HG03025 (cell line): ENCODE measurements around the gene CFAP251.
"Not testable (repeated sequence)": the region's sequence is repeated elsewhere in the genome, so short reads cannot be mapped to it uniquely, and the experiment has no call there.

ENCODE experiments used
- ATAC-seq: cut with Tn5 transposase; IDR thresholded peaks from one replicate; pipeline ENCODE4 v1.9.1; 2021; ENCODE audit warnings: mild to moderate bottlenecking, moderate library complexity; ENCODE audit not compliant: unreplicated experiment, low FRiP score

CFAP251 gene

GRCh38 chr12:122022393-122023338 is 104.3 kb downstream of the CFAP251 start:
- no peak for ATAC-seq

- ATAC-seq, result no peak
Observed at GRCh38 chr12:122023339-122024131, 105.1 kb downstream of the CFAP251 start.

- ATAC-seq, result no peak
Observed at GRCh38 chr12:122024132-122024785, 105.9 kb downstream of the CFAP251 start.

- ATAC-seq, result no peak
Observed at GRCh38 chr12:122026706-122027333, 108.4 kb downstream of the CFAP251 start.

DNA sequence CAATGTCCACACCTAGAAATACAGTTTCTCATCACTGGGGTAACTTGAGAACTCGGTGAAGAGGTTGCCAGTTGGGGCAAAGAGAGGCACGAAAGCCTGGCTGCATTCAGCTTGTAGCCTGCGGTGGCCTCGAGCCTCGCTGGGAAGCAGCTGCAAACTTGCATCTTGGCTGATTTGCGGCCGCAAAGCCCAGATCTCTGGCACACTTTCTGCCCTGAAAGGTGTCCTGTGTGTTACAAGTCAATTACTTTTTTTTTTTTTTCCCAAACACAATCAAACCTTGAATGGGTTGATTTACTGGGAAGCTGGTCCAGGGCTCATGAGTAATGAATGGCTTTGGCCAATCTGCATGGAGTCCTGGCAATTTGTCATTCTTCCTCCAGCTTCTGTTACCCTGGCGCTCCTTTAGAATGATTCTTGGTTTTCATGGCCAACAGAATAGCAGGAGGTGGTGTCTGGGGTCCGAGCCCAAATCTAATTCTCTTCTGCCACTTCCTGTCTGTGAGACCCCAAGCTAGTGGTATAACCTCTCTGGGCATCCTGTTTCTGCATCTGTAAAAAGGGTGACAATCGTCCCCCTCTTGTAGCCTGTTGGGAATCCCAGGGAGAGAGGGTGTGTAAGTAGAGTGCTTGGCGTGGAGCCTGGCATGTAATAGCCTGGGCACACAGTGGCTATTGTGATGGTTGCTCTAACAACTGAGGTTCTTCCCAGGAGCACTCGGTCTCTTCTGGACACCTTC is 109.9 kb downstream of the CFAP251 start:
- ATAC-seq, result no peak

DNA sequence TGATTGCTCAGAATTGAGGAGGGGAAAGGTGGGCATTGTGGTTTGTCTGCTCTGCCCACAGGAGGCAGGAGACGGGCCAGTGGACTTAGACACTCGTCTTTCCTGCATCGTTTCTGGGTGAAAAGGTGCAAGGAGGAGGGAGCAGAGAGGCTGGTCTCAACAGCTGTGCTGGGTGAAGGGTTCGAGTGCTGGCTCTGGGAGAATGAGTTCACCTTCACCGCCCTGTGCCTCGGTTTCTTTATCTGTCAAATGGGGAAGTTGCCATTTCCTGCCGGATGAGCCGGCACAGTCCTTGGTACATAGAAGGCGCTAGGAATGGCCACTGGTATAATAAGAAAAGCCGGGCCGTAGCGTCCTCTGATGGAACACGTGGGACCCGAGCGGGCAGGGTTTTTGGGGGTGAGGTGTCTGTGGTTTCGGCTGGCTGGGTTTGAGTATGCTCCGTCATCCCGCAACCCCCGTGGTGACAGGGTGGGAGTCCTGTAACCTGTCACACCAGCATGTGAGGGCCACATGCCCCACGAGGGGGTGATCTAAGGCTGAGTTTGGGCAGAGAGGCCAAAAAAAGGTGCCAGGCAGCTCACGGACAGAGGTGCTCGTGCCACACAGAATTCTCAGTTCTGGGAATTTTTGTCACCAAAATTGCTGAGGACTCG is 110.6 kb downstream of the CFAP251 start:
- ATAC-seq, result no peak

DNA sequence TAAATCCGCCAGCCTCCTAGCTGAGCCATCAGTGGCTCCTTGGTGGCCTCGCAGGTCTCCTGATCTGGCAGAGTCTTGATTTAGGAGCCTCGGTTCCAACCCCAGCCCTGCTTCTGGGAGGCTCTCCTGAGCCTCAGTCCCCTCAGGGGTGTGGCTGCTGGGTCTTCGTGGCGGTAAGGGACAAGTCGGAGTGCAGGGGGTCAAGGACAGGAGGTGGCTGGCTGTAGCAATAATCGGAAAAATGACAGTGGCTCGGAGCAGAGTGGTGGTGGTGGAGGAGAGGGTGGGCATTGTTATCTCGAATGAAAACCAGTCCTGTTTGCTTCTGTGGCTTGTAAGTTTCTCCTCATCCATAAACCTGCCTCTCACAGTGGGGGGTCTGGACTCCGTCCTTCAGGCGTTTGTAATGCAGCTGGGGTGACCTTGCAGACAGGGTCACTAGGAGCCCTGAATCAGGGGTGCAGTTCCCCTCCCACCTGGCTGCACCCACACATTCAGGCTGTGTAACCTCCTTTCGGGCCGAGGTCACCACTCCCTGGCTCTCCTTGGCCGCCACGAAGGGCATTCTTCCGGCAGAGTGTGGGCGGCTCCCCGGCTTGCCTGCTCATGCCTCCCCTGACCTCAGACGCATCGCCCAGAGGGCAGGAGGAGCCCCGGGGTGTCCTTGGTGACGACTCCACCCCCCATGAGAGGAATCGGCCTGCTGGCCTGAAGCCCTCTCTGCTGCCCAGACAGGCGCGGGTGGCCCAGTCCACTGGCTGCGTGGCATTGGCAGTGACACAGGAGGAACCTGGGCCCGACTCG is 111.4 kb downstream of the CFAP251 start:
- ATAC-seq, result no peak

GRCh38 chr12:122030424-122031035 is 112.1 kb downstream of the CFAP251 start:
- no peak for ATAC-seq

DNA sequence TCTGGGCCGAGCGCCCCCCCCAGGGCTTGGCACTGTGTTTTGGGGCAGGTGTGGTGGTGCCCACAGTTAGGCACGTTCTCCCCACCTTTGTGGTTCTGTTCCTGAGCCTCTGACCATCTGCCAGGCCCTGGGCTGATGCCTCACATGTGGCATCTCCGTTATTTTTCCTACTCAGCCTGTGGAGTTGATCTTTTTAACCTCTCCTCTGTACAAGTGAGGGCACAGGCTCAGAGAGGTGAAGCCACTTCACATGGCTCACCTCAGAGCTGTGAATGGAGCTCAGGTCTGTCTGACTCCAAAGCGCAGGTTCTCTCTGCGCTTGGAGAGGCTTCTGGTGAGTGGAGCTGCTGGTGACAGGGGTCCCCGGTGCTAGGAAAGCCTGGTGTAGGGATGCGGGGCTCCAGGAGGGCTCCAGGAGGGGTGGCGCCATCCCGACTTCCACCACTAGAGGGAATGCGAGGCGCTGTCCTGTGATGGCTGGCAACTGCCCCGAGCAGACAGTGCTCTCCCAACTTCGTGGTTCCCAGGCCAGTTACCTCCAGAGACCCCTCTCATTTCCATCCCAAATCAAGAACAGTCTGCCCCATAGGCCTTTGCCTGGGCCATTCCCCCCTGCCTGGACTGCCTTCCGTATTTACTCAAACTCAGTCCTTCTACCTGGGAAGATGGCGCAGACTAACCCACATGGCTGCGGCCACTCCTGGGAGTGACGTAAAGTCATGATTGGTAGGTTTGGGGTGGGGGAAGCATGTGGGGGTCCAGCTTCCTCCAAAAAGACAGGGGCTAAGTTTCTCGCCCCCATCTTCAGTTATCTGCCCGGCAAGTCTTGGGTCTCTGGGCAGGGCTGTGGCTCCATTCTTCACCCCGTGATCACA is 113.2 kb downstream of the CFAP251 start:
- no peak for ATAC-seq

DNA sequence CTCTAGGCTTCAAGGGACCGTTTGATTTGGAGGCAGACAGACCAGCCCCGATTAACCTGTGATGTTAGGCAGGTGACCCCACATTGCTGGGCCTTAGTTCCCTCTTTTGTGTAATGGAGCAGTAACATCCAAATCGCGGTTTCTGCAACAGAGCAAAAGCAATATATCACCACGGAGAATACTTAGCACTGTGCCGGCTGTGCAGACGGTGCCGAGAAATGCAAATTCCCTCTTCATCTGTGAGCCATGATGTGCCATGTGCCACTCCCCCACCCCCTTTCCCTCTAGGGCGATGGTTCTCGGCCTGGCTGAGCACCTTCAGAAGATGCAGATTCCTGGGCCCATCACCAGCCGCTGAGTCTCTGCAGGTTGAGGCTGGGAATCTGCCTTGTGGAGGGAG is 114.2 kb downstream of the CFAP251 start:
- no peak for ATAC-seq

GRCh38 chr12:122035292-122035691 is 116.9 kb downstream of the CFAP251 start:
- no peak for ATAC-seq

GRCh38 chr12:122036153-122036552 is 117.8 kb downstream of the CFAP251 start:
- ATAC-seq, result no peak

DNA sequence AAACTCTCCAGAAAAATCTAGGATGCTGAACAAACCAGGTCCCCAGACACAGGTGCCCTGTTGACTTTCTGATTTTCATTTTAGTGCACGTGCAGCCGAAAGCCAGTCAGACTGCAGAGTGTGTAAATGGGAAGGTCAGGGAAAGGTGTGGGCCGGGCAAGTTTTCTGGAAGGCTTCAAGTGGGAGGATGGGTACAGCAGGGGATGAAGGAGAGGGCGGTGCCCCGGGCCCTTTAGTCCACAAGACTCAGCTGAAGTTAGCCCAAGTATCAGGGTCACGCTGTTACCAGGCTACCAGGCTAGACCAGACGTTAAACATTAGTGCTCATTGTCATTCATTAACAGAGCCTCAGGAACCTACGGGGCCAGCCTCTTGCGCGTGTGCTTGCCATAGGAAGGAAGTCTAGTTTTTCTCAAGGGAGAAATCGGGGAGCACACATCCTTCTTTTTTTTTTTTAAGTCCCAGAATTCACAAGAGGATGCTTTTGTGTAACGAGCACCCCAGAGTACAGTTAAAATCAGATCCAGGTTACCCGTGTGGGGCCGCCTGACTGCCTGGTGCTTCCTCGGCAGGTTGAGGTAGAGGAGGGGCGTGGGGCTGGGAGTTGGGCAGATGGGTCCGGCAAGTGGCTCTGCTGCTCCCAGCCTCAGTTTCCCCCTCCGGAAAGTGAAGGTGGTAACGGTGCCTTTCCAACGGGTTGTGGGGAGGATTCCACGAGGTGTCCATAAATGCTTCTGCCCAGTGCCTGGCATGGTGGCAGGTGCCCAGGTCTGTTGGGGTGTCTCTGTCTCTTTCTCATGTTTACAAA is 122.4 kb downstream of the CFAP251 start:
- ATAC-seq, result no peak

DNA sequence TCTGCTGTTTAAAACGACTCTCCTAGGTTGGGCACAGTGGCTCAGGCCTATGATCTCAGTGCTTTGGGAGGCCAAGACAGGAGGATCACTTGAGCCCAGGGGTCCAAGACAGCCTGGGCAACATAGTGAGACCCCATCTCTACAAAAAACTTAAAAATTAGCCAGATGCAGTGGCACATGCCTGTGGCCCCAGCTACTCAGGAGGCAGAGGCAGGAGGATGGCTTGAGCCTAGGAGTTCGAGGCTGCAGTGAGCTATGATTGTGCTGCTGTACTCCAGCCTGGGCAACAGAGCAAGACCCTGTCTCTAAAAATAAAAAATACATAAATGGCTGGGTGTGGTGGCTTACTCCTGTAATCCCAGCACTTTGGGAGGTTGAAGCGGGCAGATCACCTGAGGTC is 123.1 kb downstream of the CFAP251 start:
- ATAC-seq, result not testable (repeated sequence)

GRCh38 chr12:122042910-122043309 is 124.5 kb downstream of the CFAP251 start:
- ATAC-seq, result no peak

DNA sequence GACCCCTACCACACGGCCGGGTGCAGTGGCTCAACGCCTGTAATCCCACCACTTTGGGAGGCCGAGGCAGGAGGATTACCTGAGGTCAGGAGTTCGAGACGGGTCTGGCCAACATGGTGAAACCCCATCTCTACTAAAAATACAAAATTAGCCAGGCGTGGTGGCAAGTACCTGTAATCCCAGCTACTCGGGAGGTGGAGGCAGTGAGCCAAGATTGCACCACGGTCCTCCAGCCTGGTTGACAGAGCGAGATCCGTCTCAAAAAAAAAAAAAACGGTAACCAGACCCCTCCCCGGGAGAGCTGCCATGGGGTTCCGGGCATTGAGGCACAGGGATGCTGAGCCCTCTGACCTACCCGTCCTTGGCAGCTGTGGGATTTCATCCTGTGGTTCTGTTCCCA is 125.1 kb downstream of the CFAP251 start:
- ATAC-seq, result no peak
